ENCODE measurements around the gene RASAL3. TPM values are rescaled to one million over a fixed set of nuclear protein-coding genes. Genes with fewer than 3 reads are reported as not detected.

RASAL3 gene
- total and polyA plus RNA-seq, 4 donors = 0.76 to 1.5 (median 1.1) TPM

DNA sequence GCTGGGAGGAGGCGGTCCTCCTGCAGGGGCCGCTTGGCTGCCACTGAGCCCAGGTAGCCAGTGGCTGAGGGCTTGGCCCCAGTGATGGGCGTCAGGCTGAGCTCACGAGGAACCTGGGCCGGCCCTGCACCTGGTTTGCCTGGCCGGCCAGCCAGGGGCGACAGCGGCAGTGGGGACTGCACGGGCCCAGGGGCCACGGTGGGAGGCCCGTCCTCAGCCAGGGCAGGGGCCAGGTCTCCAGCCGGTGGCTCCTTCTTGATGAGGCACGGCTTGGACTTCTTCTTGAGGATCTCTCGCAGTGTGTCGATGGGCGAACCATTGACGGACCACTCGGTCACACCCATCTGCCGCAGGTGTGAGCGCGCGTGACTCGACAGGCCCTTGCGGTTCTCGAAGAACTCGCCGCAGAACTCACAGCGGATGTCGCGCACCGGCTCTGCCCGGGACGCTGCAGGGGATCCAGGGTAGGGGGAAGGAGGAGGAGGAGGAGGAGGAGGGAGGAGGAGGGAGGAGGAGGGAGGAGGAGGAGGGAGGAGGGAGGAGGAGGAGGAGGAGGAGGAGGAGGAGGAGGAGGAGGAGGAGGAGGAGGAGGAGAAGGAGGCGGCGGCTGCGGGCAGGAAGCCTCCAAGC is 38.9 kb downstream of the RASAL3 start:
- 96% methylated on average over 36 of the region's 36 CpGs for WGBS
- TF ChIP-seq, protein P1, sequence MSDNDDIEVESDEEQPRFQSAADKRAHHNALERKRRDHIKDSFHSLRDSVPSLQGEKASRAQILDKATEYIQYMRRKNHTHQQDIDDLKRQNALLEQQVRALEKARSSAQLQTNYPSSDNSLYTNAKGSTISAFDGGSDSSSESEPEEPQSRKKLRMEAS (IDR thresholded peaks at IDR 0.05) = no peak
- Histone ChIP-seq H3K9ac (ENCODE audit: low read depth in 1 of 2, low read length in 2 of 2) (no peak overlapping the region), H3K4me1 (ENCODE audit: control insufficient read depth in 4 of 4, insufficient read depth in 4 of 4, low read length in 3 of 4) (peaks cover 16 to 46% (median 42%) of the 10 kb centered on the region in 4 donors), H3K36me3 (ENCODE audit: control insufficient read depth in 4 of 4, insufficient read depth in 3 of 4, low read depth in 1 of 4, low read length in 3 of 4) (peaks cover 8 to 42% (median 14%) of the 10 kb centered on the region in 4 donors), H3K9me3 (ENCODE audit: control insufficient read depth in 4 of 4, low read length in 3 of 4) (no peaks in the 10 kb centered on the region), H3K4me3 (ENCODE audit: low read depth in 1 of 3, low read length in 3 of 3) (no peak overlapping the region), H3K27ac (ENCODE audit: low read depth in 1 of 2, low read length in 2 of 2) (no peak overlapping the region), H3K27me3 (ENCODE audit: control insufficient read depth in 4 of 4, insufficient read depth in 4 of 4, low read length in 3 of 4) (no peaks in the 10 kb centered on the region)
- DNase-seq (ENCODE audit: low spot score) = no peak

DNA sequence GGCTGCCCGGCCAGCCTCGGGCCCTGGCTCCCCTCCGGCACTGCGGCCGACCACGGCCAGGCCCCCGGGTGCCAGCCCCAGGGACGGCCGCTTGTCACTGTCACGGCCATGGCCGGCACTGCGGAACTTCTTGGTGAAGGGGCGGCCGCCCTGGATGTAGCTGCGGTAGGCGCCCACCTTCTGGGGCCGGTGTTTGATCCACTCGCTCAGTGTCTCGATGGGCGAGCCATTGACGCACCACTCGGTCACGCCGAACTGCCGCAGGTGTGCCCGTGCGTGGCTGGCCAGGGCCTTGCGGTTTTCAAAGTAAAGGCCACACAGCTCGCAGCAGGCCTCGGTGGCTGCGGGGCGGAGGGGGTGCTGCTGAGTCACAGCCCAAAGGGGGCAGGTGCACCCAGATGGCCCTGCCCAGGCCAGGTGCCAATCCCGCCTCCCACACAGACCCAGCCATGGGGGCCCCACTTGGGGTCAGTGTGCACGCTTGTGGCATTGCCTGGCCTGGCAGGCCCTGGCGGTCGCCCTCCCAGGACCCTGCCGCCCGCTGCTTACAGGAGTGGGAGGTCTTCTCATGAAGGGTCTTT is 39.6 kb downstream of the RASAL3 start:
- Histone ChIP-seq H3K27me3 (ENCODE audit: control insufficient read depth in 4 of 4, insufficient read depth in 4 of 4, low read length in 3 of 4) (no peaks in the 10 kb centered on the region), H3K27ac (ENCODE audit: low read depth in 1 of 2, low read length in 2 of 2) (no peak overlapping the region), H3K9me3 (ENCODE audit: control insufficient read depth in 4 of 4, low read length in 3 of 4) (no peaks in the 10 kb centered on the region), H3K9ac (ENCODE audit: low read depth in 1 of 2, low read length in 2 of 2) (no peak overlapping the region), H3K4me1 (ENCODE audit: control insufficient read depth in 4 of 4, insufficient read depth in 4 of 4, low read length in 3 of 4) (peaks cover 14 to 41% (median 35%) of the 10 kb centered on the region in 4 donors), H3K4me3 (ENCODE audit: low read depth in 1 of 3, low read length in 3 of 3) (no peak overlapping the region), H3K36me3 (ENCODE audit: control insufficient read depth in 4 of 4, insufficient read depth in 3 of 4, low read depth in 1 of 4, low read length in 3 of 4) (peaks cover 8 to 42% (median 14%) of the 10 kb centered on the region in 4 donors)
- no peak for DNase-seq (ENCODE audit: low spot score)
- TF ChIP-seq SP1 (IDR thresholded peaks at IDR 0.05) (no peak), HNF4A (conservative IDR thresholded peaks at IDR 0.05) (no peak), EGR1 (IDR thresholded peaks at IDR 0.05; ENCODE audit: low read depth in 2 of 2) (no peak), JUND (IDR thresholded peaks at IDR 0.05) (no peak), HNF4G (IDR thresholded peaks at IDR 0.05) (no peak), GABPA (IDR thresholded peaks at IDR 0.05 in 1 of 2, conservative IDR thresholded peaks at IDR 0.05 in 1 of 2) (no peak), RXRA (IDR thresholded peaks at IDR 0.05) (no peak), YY1 (IDR thresholded peaks at IDR 0.05) (no peak), NR2F2 (IDR thresholded peaks at IDR 0.05) (no peak), FOXA2 (IDR thresholded peaks at IDR 0.05) (no peak), RAD21 (IDR thresholded peaks at IDR 0.05) (no peak), FOXA1 (IDR thresholded peaks at IDR 0.05) (no peak), TAF1 (conservative IDR thresholded peaks at IDR 0.05) (no peak)
- TF ChIP-seq, protein P2, sequence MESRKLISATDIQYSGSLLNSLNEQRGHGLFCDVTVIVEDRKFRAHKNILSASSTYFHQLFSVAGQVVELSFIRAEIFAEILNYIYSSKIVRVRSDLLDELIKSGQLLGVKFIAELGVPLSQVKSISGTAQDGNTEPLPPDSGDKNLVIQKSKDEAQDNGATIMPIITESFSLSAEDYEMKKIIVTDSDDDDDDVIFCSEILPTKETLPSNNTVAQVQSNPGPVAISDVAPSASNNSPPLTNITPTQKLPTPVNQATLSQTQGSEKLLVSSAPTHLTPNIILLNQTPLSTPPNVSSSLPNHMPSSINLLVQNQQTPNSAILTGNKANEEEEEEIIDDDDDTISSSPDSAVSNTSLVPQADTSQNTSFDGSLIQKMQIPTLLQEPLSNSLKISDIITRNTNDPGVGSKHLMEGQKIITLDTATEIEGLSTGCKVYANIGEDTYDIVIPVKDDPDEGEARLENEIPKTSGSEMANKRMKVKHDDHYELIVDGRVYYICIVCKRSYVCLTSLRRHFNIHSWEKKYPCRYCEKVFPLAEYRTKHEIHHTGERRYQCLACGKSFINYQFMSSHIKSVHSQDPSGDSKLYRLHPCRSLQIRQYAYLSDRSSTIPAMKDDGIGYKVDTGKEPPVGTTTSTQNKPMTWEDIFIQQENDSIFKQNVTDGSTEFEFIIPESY (IDR thresholded peaks at IDR 0.05) = no peak
- TF ChIP-seq, protein P3, sequence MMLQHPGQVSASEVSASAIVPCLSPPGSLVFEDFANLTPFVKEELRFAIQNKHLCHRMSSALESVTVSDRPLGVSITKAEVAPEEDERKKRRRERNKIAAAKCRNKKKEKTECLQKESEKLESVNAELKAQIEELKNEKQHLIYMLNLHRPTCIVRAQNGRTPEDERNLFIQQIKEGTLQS (IDR thresholded peaks at IDR 0.05) = no peak
- TF ChIP-seq, protein P4, sequence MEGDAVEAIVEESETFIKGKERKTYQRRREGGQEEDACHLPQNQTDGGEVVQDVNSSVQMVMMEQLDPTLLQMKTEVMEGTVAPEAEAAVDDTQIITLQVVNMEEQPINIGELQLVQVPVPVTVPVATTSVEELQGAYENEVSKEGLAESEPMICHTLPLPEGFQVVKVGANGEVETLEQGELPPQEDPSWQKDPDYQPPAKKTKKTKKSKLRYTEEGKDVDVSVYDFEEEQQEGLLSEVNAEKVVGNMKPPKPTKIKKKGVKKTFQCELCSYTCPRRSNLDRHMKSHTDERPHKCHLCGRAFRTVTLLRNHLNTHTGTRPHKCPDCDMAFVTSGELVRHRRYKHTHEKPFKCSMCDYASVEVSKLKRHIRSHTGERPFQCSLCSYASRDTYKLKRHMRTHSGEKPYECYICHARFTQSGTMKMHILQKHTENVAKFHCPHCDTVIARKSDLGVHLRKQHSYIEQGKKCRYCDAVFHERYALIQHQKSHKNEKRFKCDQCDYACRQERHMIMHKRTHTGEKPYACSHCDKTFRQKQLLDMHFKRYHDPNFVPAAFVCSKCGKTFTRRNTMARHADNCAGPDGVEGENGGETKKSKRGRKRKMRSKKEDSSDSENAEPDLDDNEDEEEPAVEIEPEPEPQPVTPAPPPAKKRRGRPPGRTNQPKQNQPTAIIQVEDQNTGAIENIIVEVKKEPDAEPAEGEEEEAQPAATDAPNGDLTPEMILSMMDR (IDR thresholded peaks at IDR 0.05; ENCODE audit: low read depth, low read length, missing input control) = no peak
- TF ChIP-seq, protein P1 (IDR thresholded peaks at IDR 0.05) = no peak
- TF ChIP-seq, protein P5, sequence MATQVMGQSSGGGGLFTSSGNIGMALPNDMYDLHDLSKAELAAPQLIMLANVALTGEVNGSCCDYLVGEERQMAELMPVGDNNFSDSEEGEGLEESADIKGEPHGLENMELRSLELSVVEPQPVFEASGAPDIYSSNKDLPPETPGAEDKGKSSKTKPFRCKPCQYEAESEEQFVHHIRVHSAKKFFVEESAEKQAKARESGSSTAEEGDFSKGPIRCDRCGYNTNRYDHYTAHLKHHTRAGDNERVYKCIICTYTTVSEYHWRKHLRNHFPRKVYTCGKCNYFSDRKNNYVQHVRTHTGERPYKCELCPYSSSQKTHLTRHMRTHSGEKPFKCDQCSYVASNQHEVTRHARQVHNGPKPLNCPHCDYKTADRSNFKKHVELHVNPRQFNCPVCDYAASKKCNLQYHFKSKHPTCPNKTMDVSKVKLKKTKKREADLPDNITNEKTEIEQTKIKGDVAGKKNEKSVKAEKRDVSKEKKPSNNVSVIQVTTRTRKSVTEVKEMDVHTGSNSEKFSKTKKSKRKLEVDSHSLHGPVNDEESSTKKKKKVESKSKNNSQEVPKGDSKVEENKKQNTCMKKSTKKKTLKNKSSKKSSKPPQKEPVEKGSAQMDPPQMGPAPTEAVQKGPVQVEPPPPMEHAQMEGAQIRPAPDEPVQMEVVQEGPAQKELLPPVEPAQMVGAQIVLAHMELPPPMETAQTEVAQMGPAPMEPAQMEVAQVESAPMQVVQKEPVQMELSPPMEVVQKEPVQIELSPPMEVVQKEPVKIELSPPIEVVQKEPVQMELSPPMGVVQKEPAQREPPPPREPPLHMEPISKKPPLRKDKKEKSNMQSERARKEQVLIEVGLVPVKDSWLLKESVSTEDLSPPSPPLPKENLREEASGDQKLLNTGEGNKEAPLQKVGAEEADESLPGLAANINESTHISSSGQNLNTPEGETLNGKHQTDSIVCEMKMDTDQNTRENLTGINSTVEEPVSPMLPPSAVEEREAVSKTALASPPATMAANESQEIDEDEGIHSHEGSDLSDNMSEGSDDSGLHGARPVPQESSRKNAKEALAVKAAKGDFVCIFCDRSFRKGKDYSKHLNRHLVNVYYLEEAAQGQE (IDR thresholded peaks at IDR 0.05) = no peak
- WGBS = 98% methylated on average over 38 of the region's 38 CpGs
